Measurements from ENCODE around the gene SSBP3. TPM values are rescaled to one million over a fixed set of nuclear protein-coding genes. Genes with fewer than 3 reads are reported as not detected.
A peak's percentile ranks its signal among the peaks of the same experiment; 100 is the strongest.
"Not testable (repeated sequence)": the region's sequence is repeated elsewhere in the genome, so short reads cannot be mapped to it uniquely, and the experiment has no call there.

The SSBP3 gene
- 114 TPM for polyA plus RNA-seq (2013, experiment 1 of 2)
- polyA plus RNA-seq (2013, experiment 2 of 2), result 112 TPM

- Histone ChIP-seq H3K14ac (ENCODE audit: low read length in 2 of 2) (peak within 1 kb of the TSS; percentile 36 to 90), H2BK12ac (ENCODE audit: low read length in 2 of 2) (peak within 1 kb of the TSS; percentile 70 to 91), H3K9me3 (ENCODE audit: control insufficient read depth, low read length) (no peaks in the 10 kb centered on the region), H3K4ac (ENCODE audit: low read depth in 1 of 2, low read length in 2 of 2) (peak within 1 kb of the TSS; percentile 72 to 86), H2AFZ (ENCODE audit: low read depth, low read length) (no peak within 1 kb of the TSS), H3K23ac (ENCODE audit: low read length in 2 of 2) (peak within 1 kb of the TSS in 1 of 2 experiments; percentile 90), H4K91ac (ENCODE audit: low read length) (peak within 1 kb of the TSS; percentile 91), H3K36me3 (ENCODE audit: control insufficient read depth in 1 of 2, insufficient read depth in 2 of 2, low read depth in 1 of 2, low read length in 2 of 2) (peaks cover 1 to 19% of the 10 kb centered on the region in 2 experiments), H2AK5ac (ENCODE audit: low read length, severe bottlenecking) (no peak within 1 kb of the TSS), H2BK5ac (ENCODE audit: low read depth, low read length, poor library complexity, severe bottlenecking) (peak within 1 kb of the TSS; percentile 62), H4K8ac (ENCODE audit: low read length) (peak within 1 kb of the TSS; percentile 91), H3K27me3 (ENCODE audit: control insufficient read depth in 1 of 2, insufficient read depth in 1 of 2, low read length in 2 of 2) (no peaks in the 10 kb centered on the region), H2BK15ac (ENCODE audit: low read depth, poor library complexity, severe bottlenecking) (peak within 1 kb of the TSS; percentile 99), H3K9ac (ENCODE audit: low read length) (peak within 1 kb of the TSS; percentile 95), H3K79me1 (replicated peaks; ENCODE audit: low read length, poor library complexity, severe bottlenecking) (peaks cover 20% of the 10 kb centered on the region), H2BK120ac (ENCODE audit: low read depth, low read length) (peak within 1 kb of the TSS; percentile 96), H3K4me1 (ENCODE audit: control insufficient read depth, insufficient read depth, low read depth, low read length) (peaks cover 23% of the 10 kb centered on the region), H3K4me3 (ENCODE audit: insufficient read depth in 1 of 2, low read depth in 1 of 2, low read length in 2 of 2) (peak within 1 kb of the TSS; percentile 84 to 90), H3K18ac (ENCODE audit: low read depth in 1 of 2, low read length in 2 of 2) (peak within 1 kb of the TSS; percentile 91 to 95), H3K4me2 (ENCODE audit: low read length, poor library complexity, severe bottlenecking) (peak within 1 kb of the TSS; percentile 97), H3K27ac (ENCODE audit: low read length, poor library complexity, severe bottlenecking) (peak within 1 kb of the TSS; percentile 90)
- peak; percentile 93 for DNase-seq
- under 1% methylated on average over 40 of the region's 100 CpGs for WGBS
These were observed at the start of gene SSBP3 for GRCh38 chr1:54406339-54407153. Gene SSBP3, minus strand, starts transcription at chr1:54406394.

- Histone ChIP-seq H3K4me2 (ENCODE audit: low read length, poor library complexity, severe bottlenecking) (no peak overlapping the region), H3K27ac (ENCODE audit: low read length, poor library complexity, severe bottlenecking) (no peak overlapping the region), H2BK5ac (ENCODE audit: low read depth, low read length, poor library complexity, severe bottlenecking) (no peak overlapping the region), H2AFZ (ENCODE audit: low read depth, low read length) (no peak overlapping the region), H3K79me1 (replicated peaks; ENCODE audit: low read length, poor library complexity, severe bottlenecking) (no peaks in the 10 kb centered on the region), H4K8ac (ENCODE audit: low read length) (no peak overlapping the region), H2BK12ac (ENCODE audit: low read length in 2 of 2) (no peak overlapping the region), H3K4me1 (ENCODE audit: control insufficient read depth, insufficient read depth, low read depth, low read length) (peaks cover 3% of the 10 kb centered on the region), H3K27me3 (ENCODE audit: control insufficient read depth in 1 of 2, insufficient read depth in 1 of 2, low read length in 2 of 2) (no peaks in the 10 kb centered on the region), H2BK120ac (ENCODE audit: low read depth, low read length) (no peak overlapping the region), H3K18ac (ENCODE audit: low read depth in 1 of 2, low read length in 2 of 2) (no peak overlapping the region), H3K4ac (ENCODE audit: low read depth in 1 of 2, low read length in 2 of 2) (no peak overlapping the region), H3K14ac (ENCODE audit: low read length in 2 of 2) (no peak overlapping the region), H3K4me3 (ENCODE audit: insufficient read depth in 1 of 2, low read depth in 1 of 2, low read length in 2 of 2) (no peak overlapping the region), H2AK5ac (ENCODE audit: low read length, severe bottlenecking) (no peak overlapping the region), H4K91ac (ENCODE audit: low read length) (no peak overlapping the region), H3K9me3 (ENCODE audit: control insufficient read depth, low read length) (no peaks in the 10 kb centered on the region), H3K36me3 (ENCODE audit: control insufficient read depth in 1 of 2, insufficient read depth in 2 of 2, low read depth in 1 of 2, low read length in 2 of 2) (no peaks in the 10 kb centered on the region), H2BK15ac (ENCODE audit: low read depth, poor library complexity, severe bottlenecking) (no peak overlapping the region), H3K9ac (ENCODE audit: low read length) (no peak overlapping the region), H3K23ac (ENCODE audit: low read length in 2 of 2) (no peak overlapping the region)
- WGBS, result no CpG with 5 or more reads among the region's 2 CpGs
- no peak for DNase-seq
These were observed 47.3 kb upstream of the SSBP3 start for GRCh38 chr1:54453509-54453908.

- Histone ChIP-seq H3K4me1 (ENCODE audit: control insufficient read depth, insufficient read depth, low read depth, low read length) (peaks cover 3% of the 10 kb centered on the region), H3K23ac (ENCODE audit: low read length in 2 of 2) (no peak overlapping the region), H3K4ac (ENCODE audit: low read depth in 1 of 2, low read length in 2 of 2) (no peak overlapping the region), H3K36me3 (ENCODE audit: control insufficient read depth in 1 of 2, insufficient read depth in 2 of 2, low read depth in 1 of 2, low read length in 2 of 2) (no peaks in the 10 kb centered on the region), H3K27ac (ENCODE audit: low read length, poor library complexity, severe bottlenecking) (no peak overlapping the region), H3K27me3 (ENCODE audit: control insufficient read depth in 1 of 2, insufficient read depth in 1 of 2, low read length in 2 of 2) (no peaks in the 10 kb centered on the region), H4K8ac (ENCODE audit: low read length) (no peak overlapping the region), H2BK12ac (ENCODE audit: low read length in 2 of 2) (no peak overlapping the region), H3K4me3 (ENCODE audit: insufficient read depth in 1 of 2, low read depth in 1 of 2, low read length in 2 of 2) (no peak overlapping the region), H3K14ac (ENCODE audit: low read length in 2 of 2) (no peak overlapping the region), H2BK120ac (ENCODE audit: low read depth, low read length) (no peak overlapping the region), H2BK5ac (ENCODE audit: low read depth, low read length, poor library complexity, severe bottlenecking) (no peak overlapping the region), H4K91ac (ENCODE audit: low read length) (no peak overlapping the region), H3K4me2 (ENCODE audit: low read length, poor library complexity, severe bottlenecking) (no peak overlapping the region), H2BK15ac (ENCODE audit: low read depth, poor library complexity, severe bottlenecking) (no peak overlapping the region), H2AK5ac (ENCODE audit: low read length, severe bottlenecking) (no peak overlapping the region), H3K9me3 (ENCODE audit: control insufficient read depth, low read length) (no peaks in the 10 kb centered on the region), H3K18ac (ENCODE audit: low read depth in 1 of 2, low read length in 2 of 2) (peak overlapping the region in 1 of 2 experiments; percentile 21), H3K79me1 (replicated peaks; ENCODE audit: low read length, poor library complexity, severe bottlenecking) (no peaks in the 10 kb centered on the region), H2AFZ (ENCODE audit: low read depth, low read length) (no peak overlapping the region), H3K9ac (ENCODE audit: low read length) (no peak overlapping the region)
- 48% methylated on average over 3 of the region's 3 CpGs for WGBS
- no peak for DNase-seq
These were observed 46.8 kb upstream of the SSBP3 start for GRCh38 chr1:54453022-54453421.

- not testable (repeated sequence) for H3K4me2 ChIP-seq (ENCODE audit: low read length, poor library complexity, severe bottlenecking); H3K4me1 ChIP-seq (ENCODE audit: control insufficient read depth, insufficient read depth, low read depth, low read length); H3K9me3 ChIP-seq (ENCODE audit: control insufficient read depth, low read length); H2AK5ac ChIP-seq (ENCODE audit: low read length, severe bottlenecking); H3K4ac ChIP-seq (ENCODE audit: low read depth in 1 of 2, low read length in 2 of 2); H3K79me1 ChIP-seq (replicated peaks; ENCODE audit: low read length, poor library complexity, severe bottlenecking); H3K27me3 ChIP-seq (ENCODE audit: control insufficient read depth in 1 of 2, insufficient read depth in 1 of 2, low read length in 2 of 2); H3K23ac ChIP-seq (ENCODE audit: low read length in 2 of 2); H2BK15ac ChIP-seq (ENCODE audit: low read depth, poor library complexity, severe bottlenecking); H3K14ac ChIP-seq (ENCODE audit: low read length in 2 of 2); H4K91ac ChIP-seq (ENCODE audit: low read length); H3K18ac ChIP-seq (ENCODE audit: low read depth in 1 of 2, low read length in 2 of 2); H2AFZ ChIP-seq (ENCODE audit: low read depth, low read length); H2BK12ac ChIP-seq (ENCODE audit: low read length in 2 of 2); H3K4me3 ChIP-seq (ENCODE audit: insufficient read depth in 1 of 2, low read depth in 1 of 2, low read length in 2 of 2); H3K9ac ChIP-seq (ENCODE audit: low read length); DNase-seq; H4K8ac ChIP-seq (ENCODE audit: low read length); H2BK5ac ChIP-seq (ENCODE audit: low read depth, low read length, poor library complexity, severe bottlenecking); H3K36me3 ChIP-seq (ENCODE audit: control insufficient read depth in 1 of 2, insufficient read depth in 2 of 2, low read depth in 1 of 2, low read length in 2 of 2); H2BK120ac ChIP-seq (ENCODE audit: low read depth, low read length); H3K27ac ChIP-seq (ENCODE audit: low read length, poor library complexity, severe bottlenecking)
- WGBS, result 93% methylated on average over 4 of the region's 4 CpGs
These were observed 43.2 kb upstream of the SSBP3 start for GRCh38 chr1:54449431-54449830.

Data from mesenchymal stem cell (in vitro differentiated cells and primary cell).